Prostate gland (tissue), 2 donors: ENCODE data around the gene CD37. TPM values are rescaled to one million over a fixed set of nuclear protein-coding genes. Genes with fewer than 3 reads are reported as not detected.

ENCODE experiments used
- DNase-seq: peaks from one replicate; pipeline ENCODE4 v3.0.0-alpha.2; 2019; ENCODE audit warnings: low spot score
- H3K27ac ChIP-seq, 2 donors: fragments of 200-600 bp; sonication (generic); 2 replicates each; pipeline ENCODE4 v1.5.1; 2017 to 2019
- H3K27me3 ChIP-seq: fragments of 200-600 bp; sonication (generic); replicated peaks from 2 replicates; pipeline ENCODE4 v1.5.1; 2019; ENCODE audit not compliant: insufficient read depth
- H3K36me3 ChIP-seq, 2 donors: fragments of 200-600 bp; sonication (generic); 1 replicate in 1 of 2; 2 replicates in 1 of 2; pipeline versions ENCODE4 v1.5.1 to v1.8.1; 2017 to 2019
- H3K4me1 ChIP-seq: fragments of 200-600 bp; sonication (generic); replicated peaks from 2 replicates; pipeline ENCODE4 v1.5.1; 2019
- H3K4me3 ChIP-seq, 2 donors: fragments of 200-600 bp; sonication (generic); 2 replicates each; pipeline ENCODE4 v1.5.1; 2017 to 2019
- H3K9me3 ChIP-seq: fragments of 200-600 bp; sonication (generic); 2 replicates; pipeline ENCODE4 v1.5.1; 2017
- POLR2A ChIP-seq: fragments of 450-650 bp; IDR thresholded peaks from one replicate; pipeline ENCODE4 v1.6.1; 2016; ENCODE audit warnings: antibody characterized with exemption, mild to moderate bottlenecking
- POLR2AphosphoS5 ChIP-seq: sonication (generic); formaldehyde crosslinking; IDR thresholded peaks from one replicate; pipeline ENCODE4 v1.6.1; 2017; ENCODE audit warnings: antibody characterized with exemption
- WGBS: methylation state at CpG from one replicate; pipeline ENCODE4 v1.1.5; 2018; 5-methylcytosine and 5-hydroxymethylcytosine counted together
- intact Hi-C: fragments of 100-400 bp; cut with DNase I; formaldehyde crosslinking; loops from one replicate; pipeline ENCODE4 v1.14.2; 2022
- total RNA-seq, 2 donors: library from RNA; depleted of rRNA; stranded (reverse); fragments of >200 nt; gene quantifications; one replicate each; pipeline ENCODE4 v1.1.0, GENCODE V29; 2016
- TF ChIP-seq, protein P1 (sequence below), 4 experiments: fragments of 200-600 bp in 2 of 4; fragments of 450-650 bp in 2 of 4; sonication (generic) in 2 of 4; IDR thresholded peaks; 1 replicate in 3 of 4; 2 replicates in 1 of 4; pipeline ENCODE4 v1.5.1; 2016 to 2019; ENCODE audit warnings: antibody characterized with exemption in 4 of 4, mild to moderate bottlenecking in 2 of 4, moderate library complexity in 2 of 4

CD37 gene
- total RNA-seq, 2 donors from 2014 or later = 9.5 to 21.4 TPM

GRCh38 chr19:49374665-49375434, 39.6 kb downstream of the CD37 start:
- whole genome bisulfite sequencing = 88% methylated on average over 16 of the region's 16 CpGs
- Histone ChIP-seq H3K27me3 (no peaks in the 10 kb centered on the region), H3K4me1 (no peaks in the 10 kb centered on the region), H3K36me3 (no peaks in the 10 kb centered on the region), H3K4me3 (no peak overlapping the region), H3K9me3 (no peaks in the 10 kb centered on the region), H3K27ac (no peak overlapping the region)
- intact Hi-C loops = no loop called here
- no peak for DNase-seq
- TF ChIP-seq, protein P1, sequence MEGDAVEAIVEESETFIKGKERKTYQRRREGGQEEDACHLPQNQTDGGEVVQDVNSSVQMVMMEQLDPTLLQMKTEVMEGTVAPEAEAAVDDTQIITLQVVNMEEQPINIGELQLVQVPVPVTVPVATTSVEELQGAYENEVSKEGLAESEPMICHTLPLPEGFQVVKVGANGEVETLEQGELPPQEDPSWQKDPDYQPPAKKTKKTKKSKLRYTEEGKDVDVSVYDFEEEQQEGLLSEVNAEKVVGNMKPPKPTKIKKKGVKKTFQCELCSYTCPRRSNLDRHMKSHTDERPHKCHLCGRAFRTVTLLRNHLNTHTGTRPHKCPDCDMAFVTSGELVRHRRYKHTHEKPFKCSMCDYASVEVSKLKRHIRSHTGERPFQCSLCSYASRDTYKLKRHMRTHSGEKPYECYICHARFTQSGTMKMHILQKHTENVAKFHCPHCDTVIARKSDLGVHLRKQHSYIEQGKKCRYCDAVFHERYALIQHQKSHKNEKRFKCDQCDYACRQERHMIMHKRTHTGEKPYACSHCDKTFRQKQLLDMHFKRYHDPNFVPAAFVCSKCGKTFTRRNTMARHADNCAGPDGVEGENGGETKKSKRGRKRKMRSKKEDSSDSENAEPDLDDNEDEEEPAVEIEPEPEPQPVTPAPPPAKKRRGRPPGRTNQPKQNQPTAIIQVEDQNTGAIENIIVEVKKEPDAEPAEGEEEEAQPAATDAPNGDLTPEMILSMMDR (IDR thresholded peaks at IDR 0.05) = no peak
- TF ChIP-seq POLR2A = no peak
- no peak for TF ChIP-seq POLR2AphosphoS5

GRCh38 chr19:49378512-49378911, 43.3 kb downstream of the CD37 start:
- 82% methylated on average over 3 of the region's 3 CpGs for WGBS
- intact Hi-C loops = no loop called here

GRCh38 chr19:49380391-49380790, 45.2 kb downstream of the CD37 start:
- intact Hi-C loops = no loop called here
- H3K27me3 ChIP-seq = no peaks in the 10 kb centered on the region

More at GRCh38 chr19:49378512-49378911, 43.3 kb downstream of the CD37 start:
- no peak for TF ChIP-seq POLR2AphosphoS5
- TF ChIP-seq, protein P1 (IDR thresholded peaks at IDR 0.05) = no peak
- no peak for TF ChIP-seq POLR2A
- Histone ChIP-seq H3K4me1 (no peaks in the 10 kb centered on the region), H3K27ac (no peak overlapping the region), H3K4me3 (no peak overlapping the region), H3K9me3 (no peaks in the 10 kb centered on the region), H3K27me3 (no peaks in the 10 kb centered on the region), H3K36me3 (no peaks in the 10 kb centered on the region)
- no peak for DNase-seq

GRCh38 chr19:49382639-49383038, 47.4 kb downstream of the CD37 start:
- DNase-seq = no peak
- Histone ChIP-seq H3K4me3 (no peak overlapping the region), H3K27ac (no peak overlapping the region), H3K36me3 (no peaks in the 10 kb centered on the region), H3K4me1 (no peaks in the 10 kb centered on the region), H3K9me3 (no peaks in the 10 kb centered on the region), H3K27me3 (no peaks in the 10 kb centered on the region)
- intact Hi-C loops = no loop called here
- WGBS = 91% methylated on average over 5 of the region's 5 CpGs
- TF ChIP-seq, protein P1 (IDR thresholded peaks at IDR 0.05) = no peak

More at GRCh38 chr19:49380391-49380790, 45.2 kb downstream of the CD37 start:
- no peak for DNase-seq
- no peak for TF ChIP-seq POLR2A
- TF ChIP-seq, protein P1 (IDR thresholded peaks at IDR 0.05) = no peak
- TF ChIP-seq POLR2AphosphoS5 = no peak
- no peaks in the 10 kb centered on the region for H3K36me3 ChIP-seq
- no peaks in the 10 kb centered on the region for H3K9me3 ChIP-seq
- 92% methylated on average over 3 of the region's 3 CpGs for WGBS
- H3K4me1 ChIP-seq = no peaks in the 10 kb centered on the region
- no peak overlapping the region for H3K27ac ChIP-seq
- H3K4me3 ChIP-seq = no peak overlapping the region

DNA sequence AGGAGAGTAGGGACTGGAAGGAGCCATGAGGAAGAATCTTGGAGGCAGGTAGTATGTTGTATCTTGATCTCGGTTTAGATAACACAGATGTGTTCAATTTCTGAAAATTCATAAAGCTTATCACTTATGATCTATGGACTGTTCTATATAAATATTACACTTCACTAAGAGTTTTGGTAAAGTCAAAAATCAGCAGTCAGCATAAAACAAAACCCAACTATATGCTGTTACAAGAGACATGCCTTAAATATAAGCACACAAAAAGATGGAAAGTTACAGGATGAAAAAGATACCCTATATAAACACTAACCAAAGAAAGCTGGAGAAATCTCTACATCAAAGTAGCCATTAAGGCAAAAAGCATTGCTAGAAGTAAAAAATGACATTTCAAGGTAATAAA, 48.4 kb downstream of the CD37 start:
- TF ChIP-seq POLR2A (no peak), POLR2AphosphoS5 (no peak)
- TF ChIP-seq, protein P1 (IDR thresholded peaks at IDR 0.05) = no peak
- DNase-seq = no peak
- H3K9me3 ChIP-seq = no peaks in the 10 kb centered on the region
- intact Hi-C loops = no loop called here
- WGBS = 42% methylated on average over 1 of the region's 1 CpG
- no peaks in the 10 kb centered on the region for H3K36me3 ChIP-seq
- H3K27me3 ChIP-seq = no peaks in the 10 kb centered on the region
- H3K4me3 ChIP-seq = no peak overlapping the region
- H3K27ac ChIP-seq = no peak overlapping the region
- H3K4me1 ChIP-seq = no peaks in the 10 kb centered on the region
